Lung (tissue), 12 donors: Measurements from ENCODE around the gene SDHAF4. TPM values are rescaled to one million over a fixed set of nuclear protein-coding genes. Genes with fewer than 3 reads are reported as not detected.

Source experiments
- ATAC-seq: fragments of 200-7000 bp; cut with Tn5 transposase; one replicate; pipeline ENCODE4 v1.9.1; 2020; ENCODE audit warnings: moderate number of reproducible peaks; ENCODE audit not compliant: insufficient read depth, low FRiP score
- DNase-seq, 3 donors: peaks; one replicate each; pipeline ENCODE4 v3.0.0-alpha.2; 2013 to 2017
- H3K27ac ChIP-seq, 2 donors: one replicate each; pipeline ENCODE4 v1.5.1; 2013; ENCODE audit warnings: mild to moderate bottlenecking in 2 of 2, moderate library complexity in 2 of 2, control low read depth in 1 of 2, inconsistent platforms in 1 of 2, low read depth in 1 of 2, low read length in 1 of 2
- H3K27me3 ChIP-seq, 3 donors: one replicate each; pipeline ENCODE4 v1.5.1; 2013; ENCODE audit warnings: low read length in 2 of 3; ENCODE audit not compliant: control insufficient read depth in 3 of 3, insufficient read depth in 3 of 3
- H3K36me3 ChIP-seq, 4 donors: one replicate each; pipeline ENCODE4 v1.5.1; 2013; ENCODE audit warnings: low read length in 4 of 4, mild to moderate bottlenecking in 1 of 4, moderate library complexity in 1 of 4; ENCODE audit not compliant: control insufficient read depth in 4 of 4, insufficient read depth in 4 of 4
- H3K4me1 ChIP-seq, 5 donors: one replicate each; pipeline ENCODE4 v1.5.1; 2013; ENCODE audit warnings: low read length in 5 of 5, mild to moderate bottlenecking in 2 of 5, moderate library complexity in 1 of 5; ENCODE audit not compliant: control insufficient read depth in 5 of 5, insufficient read depth in 5 of 5
- H3K4me3 ChIP-seq: one replicate; pipeline ENCODE4 v1.5.1; 2013; ENCODE audit warnings: mild to moderate bottlenecking, control low read depth, moderate library complexity
- H3K9ac ChIP-seq, 2 donors: one replicate each; pipeline ENCODE4 v1.5.1; 2013; ENCODE audit warnings: low read length in 2 of 2, control low read depth in 1 of 2; ENCODE audit not compliant: insufficient read depth in 1 of 2
- H3K9me3 ChIP-seq, 4 donors: one replicate each; pipeline ENCODE4 v1.5.1; 2013; ENCODE audit warnings: low read length in 3 of 4, mild to moderate bottlenecking in 1 of 4, moderate library complexity in 1 of 4; ENCODE audit not compliant: control insufficient read depth in 4 of 4, insufficient read depth in 3 of 4
- WGBS, 2 donors: extraction: QIAGEN DNeasy Blood & Tissue Kit; methylation state at CpG; one replicate each; pipeline ENCODE4 v1.1.7; 2013; 5-methylcytosine and 5-hydroxymethylcytosine counted together
- polyA plus RNA-seq, 2 donors: library from polyadenylated mRNA; stranded (reverse); fragments of 200-250 nt; gene quantifications; one replicate each; pipeline ENCODE4 v1.2.1, GENCODE V29; 2013
- total RNA-seq, 2 donors: library from RNA; depleted of rRNA in 1 of 2; stranded (reverse); fragments of >200 nt in 1 of 2; gene quantifications; one replicate each; pipeline ENCODE4 v1.2.1, GENCODE V29; 2014 to 2021
- TF ChIP-seq, protein P1 (sequence below): IDR thresholded peaks from 2 replicates; pipeline ENCODE4 v1.5.1; 2012; ENCODE audit warnings: mild to moderate bottlenecking; ENCODE audit errors: control extremely low read depth, extremely low read depth
- donor health status: control.
- donor health status: control.
- donor health status: Bipolar disorder and iron deficiency.
- donor health status: healthy.
- donor health status: DM: yes; HTN: yes; CAD: no.

The SDHAF4 gene
- total and polyA plus RNA-seq, 4 donors, result 5.2 to 21.8 (median 12.6) TPM

DNA sequence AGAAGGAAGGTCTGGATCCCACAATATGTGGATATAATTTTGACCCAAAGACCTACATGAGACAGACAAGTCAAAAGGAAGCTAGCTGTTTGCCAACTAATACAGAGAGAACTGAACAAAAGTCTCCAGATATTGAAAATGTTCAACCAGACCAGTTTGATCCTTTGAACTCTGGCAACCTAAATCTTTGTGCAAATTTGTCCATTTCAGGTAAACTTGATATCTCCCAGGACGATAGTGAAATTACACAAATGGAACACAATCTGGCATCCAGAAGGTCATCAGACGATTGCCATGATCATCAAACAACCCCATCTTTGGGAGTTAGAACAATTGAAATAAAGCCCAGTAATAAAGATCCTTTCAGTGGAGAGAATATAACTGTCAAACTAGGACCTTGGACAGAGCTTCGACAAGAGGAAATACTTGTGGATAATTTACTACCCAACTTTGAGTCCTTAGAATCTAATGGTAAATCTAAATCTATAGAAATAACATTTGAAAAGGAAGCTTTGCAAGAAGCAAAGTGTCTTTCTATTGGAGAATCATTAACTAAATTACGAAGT is 41.9 kb upstream of the SDHAF4 start:
- TF ChIP-seq, protein P1, sequence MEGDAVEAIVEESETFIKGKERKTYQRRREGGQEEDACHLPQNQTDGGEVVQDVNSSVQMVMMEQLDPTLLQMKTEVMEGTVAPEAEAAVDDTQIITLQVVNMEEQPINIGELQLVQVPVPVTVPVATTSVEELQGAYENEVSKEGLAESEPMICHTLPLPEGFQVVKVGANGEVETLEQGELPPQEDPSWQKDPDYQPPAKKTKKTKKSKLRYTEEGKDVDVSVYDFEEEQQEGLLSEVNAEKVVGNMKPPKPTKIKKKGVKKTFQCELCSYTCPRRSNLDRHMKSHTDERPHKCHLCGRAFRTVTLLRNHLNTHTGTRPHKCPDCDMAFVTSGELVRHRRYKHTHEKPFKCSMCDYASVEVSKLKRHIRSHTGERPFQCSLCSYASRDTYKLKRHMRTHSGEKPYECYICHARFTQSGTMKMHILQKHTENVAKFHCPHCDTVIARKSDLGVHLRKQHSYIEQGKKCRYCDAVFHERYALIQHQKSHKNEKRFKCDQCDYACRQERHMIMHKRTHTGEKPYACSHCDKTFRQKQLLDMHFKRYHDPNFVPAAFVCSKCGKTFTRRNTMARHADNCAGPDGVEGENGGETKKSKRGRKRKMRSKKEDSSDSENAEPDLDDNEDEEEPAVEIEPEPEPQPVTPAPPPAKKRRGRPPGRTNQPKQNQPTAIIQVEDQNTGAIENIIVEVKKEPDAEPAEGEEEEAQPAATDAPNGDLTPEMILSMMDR, result no peak
- H3K36me3 ChIP-seq, result peaks cover 0 to 13% (median 5%) of the 10 kb centered on the region in 4 donors
- H3K4me1 ChIP-seq, result no peaks in the 10 kb centered on the region
- DNase-seq (peak in 1 of 3 donors; percentile 5), ATAC-seq (no peak)
- no peak overlapping the region for H3K9ac ChIP-seq
- no peak overlapping the region for H3K27ac ChIP-seq
- no peaks in the 10 kb centered on the region for H3K27me3 ChIP-seq
- no peaks in the 10 kb centered on the region for H3K9me3 ChIP-seq
- no peak overlapping the region for H3K4me3 ChIP-seq
- WGBS, 2 donors, result 94 to 95% methylated on average over 4 of the region's 4 CpGs

DNA sequence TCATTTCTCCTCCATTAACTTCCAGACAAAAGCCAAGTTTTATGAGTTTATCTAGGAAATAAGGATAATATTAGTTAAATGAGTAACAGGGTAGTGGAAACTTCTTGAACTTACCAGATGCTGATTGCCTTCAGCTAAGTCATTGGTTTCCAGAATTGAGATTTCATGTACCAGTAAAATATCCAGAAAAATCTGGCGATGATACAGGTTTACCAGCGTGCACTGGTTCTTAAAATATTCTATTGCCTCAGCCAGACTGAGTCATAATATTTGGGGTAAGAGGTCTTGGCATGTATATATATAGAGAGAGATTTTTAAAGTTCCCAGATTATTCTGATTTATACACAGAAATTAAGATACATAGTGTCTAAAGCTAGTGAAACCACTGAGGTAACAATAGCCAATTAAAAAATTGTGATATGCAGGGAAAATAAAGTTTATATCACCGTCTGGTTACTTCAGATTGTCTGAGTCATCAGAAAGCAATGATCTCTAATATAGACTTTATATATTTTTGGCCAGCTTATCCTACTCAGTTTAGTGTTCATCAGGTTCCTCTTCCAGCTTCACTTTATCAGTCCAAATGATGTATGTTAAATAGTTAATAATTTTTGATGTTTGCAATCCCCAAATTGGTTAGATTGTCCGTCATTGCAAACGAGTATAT is 39.5 kb upstream of the SDHAF4 start:
- no peak overlapping the region for H3K4me3 ChIP-seq
- no peak overlapping the region for H3K27ac ChIP-seq
- no peaks in the 10 kb centered on the region for H3K9me3 ChIP-seq
- ATAC-seq (no peak), DNase-seq (no peak)
- no peaks in the 10 kb centered on the region for H3K4me1 ChIP-seq
- H3K36me3 ChIP-seq, result peaks cover 1 to 13% (median 7%) of the 10 kb centered on the region in 4 donors
- H3K27me3 ChIP-seq, result no peaks in the 10 kb centered on the region
- no peak overlapping the region for H3K9ac ChIP-seq
- WGBS, 2 donors, result 94 to 95% methylated on average over 5 of the region's 5 CpGs
- TF ChIP-seq, protein P1, result no peak

DNA sequence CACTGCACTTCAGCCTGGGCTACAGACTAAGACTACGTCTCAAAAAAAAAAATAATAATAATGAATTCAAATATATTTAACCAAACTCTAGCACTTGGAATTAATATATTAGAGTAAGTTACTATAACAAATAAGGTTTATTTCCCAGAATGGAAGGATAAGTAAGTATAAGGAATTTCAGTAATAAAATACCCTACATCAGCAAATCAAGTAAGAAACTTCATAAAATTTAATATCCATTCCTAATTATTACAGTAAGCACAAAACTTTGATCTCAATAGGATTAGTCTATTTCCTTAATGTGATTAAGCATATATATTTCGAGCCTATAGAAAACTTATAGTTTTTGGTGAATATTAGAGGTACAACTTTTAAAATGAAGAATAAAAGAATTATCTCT is 36.7 kb upstream of the SDHAF4 start:
- TF ChIP-seq, protein P1, result no peak

More for the DNA sequence above, 36.7 kb upstream of the SDHAF4 start:
- peaks cover 4 to 15% (median 5%) of the 10 kb centered on the region in 4 donors for H3K36me3 ChIP-seq
- no peaks in the 10 kb centered on the region for H3K27me3 ChIP-seq
- H3K4me3 ChIP-seq, result no peak overlapping the region
- ATAC-seq, result no peak
- no peak overlapping the region for H3K9ac ChIP-seq
- no peaks in the 10 kb centered on the region for H3K4me1 ChIP-seq
- no peak overlapping the region for H3K27ac ChIP-seq
- no peaks in the 10 kb centered on the region for H3K9me3 ChIP-seq
- WGBS, 2 donors, result 94 to 96% methylated on average over 2 of the region's 2 CpGs
- no peak for DNase-seq
